NCI-H748 treated with DMSO at 0.1 percent for 48 hours (cell line): ENCODE measurements around the gene EDC3.
"Not testable (repeated sequence)": the region's sequence is repeated elsewhere in the genome, so short reads cannot be mapped to it uniquely, and the experiment has no call there.

ENCODE experiments used
- DNase-seq: peaks from one replicate; lab custom pipeline; 2025; lab: John Stamatoyannopoulos, UW

Gene EDC3

DNA sequence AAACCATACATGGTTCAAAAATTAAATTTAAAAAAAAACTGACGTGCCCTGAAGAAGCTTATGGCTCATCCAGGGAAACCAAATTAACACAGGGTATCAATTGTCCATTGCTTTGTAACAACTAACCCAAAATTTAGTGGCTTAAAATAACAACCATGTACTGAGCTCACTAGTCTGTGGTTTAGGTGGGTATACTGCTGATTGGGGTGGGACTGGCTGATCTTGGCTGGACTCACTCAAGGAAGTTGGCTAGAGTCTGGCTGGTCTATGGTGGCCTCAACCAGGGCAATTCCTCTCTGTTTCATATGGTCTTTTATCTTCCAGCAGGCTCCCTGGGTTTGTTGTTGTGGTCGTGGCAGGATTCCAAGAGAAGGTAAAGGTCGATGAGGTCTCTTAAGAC is 14.1 kb upstream of the EDC3 start:
- DNase-seq, result no peak

GRCh38 chr15:74709011-74709410 is 13.2 kb upstream of the EDC3 start:
- DNase-seq, result no peak

DNA sequence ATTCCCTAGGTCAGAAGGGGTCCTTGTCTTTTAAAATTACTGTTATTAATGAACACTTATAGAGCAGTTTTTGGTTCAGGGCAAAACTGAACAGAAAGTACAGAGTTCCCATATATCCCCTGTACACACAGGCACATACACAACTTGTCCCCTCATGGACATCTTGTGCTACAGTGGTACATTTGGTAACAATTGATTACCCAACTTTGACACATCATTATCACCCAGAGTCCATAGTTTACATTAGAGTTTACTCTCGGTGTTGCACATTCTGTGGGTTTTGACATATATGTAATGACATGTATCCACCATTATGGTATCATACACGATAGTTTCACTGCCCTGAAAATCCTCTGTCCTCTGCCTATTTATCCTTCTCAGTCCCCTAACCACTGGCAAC is 984 bp upstream of the EDC3 start:
- DNase-seq, result no peak

DNA sequence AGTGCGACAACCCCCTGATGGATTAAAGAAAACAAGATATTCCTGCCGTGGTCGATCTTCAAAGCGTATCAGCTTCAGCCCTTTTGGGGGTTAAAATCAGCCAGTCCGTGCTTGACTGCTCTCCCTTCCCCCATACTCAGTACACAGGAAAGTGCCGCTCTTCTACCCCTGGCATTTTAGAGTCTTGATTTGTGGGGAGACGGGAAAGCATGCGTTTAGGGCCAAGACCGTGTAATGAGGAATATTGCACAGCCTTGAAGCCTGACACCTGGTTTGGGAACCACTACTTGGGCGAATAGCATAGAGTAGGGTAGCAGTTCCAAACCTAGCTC is 540 bp upstream of the EDC3 start:
- DNase-seq, result no peak

- DNase-seq, result no peak
Observed at GRCh38 chr15:74692327-74692726, 3.5 kb downstream of the EDC3 start.

- no peak for DNase-seq
Observed at GRCh38 chr15:74683758-74684157, 12.1 kb downstream of the EDC3 start.

DNA sequence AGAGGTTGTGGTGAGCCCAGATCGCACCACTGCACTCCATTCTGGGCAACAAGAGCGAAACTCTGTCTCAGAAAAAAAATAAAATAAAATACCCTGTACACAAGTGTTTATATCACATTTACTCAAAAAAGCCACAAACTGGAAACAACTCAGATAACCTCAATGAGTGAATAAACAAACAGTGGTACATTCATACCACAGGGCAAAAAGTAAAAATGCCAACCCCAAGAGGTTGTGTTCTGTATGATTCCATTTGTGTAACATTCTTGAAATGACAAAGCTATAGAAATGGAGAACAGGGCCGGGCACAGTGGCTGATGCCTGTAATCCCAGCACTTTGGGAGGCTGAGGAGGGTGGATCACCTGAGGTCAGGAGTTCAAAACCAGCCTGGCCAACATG is 12.9 kb downstream of the EDC3 start:
- no peak for DNase-seq

DNA sequence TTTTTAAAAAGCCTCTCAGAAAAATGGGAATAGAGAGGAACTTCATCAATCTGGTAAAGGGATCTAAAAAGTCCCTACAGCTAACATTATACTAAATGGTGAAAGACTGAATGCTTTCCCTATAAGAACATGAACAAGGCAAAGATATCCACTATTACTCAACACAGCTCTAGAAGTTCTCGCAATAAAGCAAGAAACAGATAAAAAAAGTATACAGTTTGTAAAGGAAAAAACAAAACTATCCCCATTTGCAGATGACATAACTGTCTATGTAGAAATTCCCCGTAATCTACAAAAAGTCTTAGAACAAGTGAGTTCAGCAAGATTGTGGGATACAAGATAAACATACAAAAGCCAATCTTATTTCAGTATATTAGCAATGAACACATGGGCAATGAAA is 15.4 kb downstream of the EDC3 start:
- no peak for DNase-seq

GRCh38 chr15:74676801-74677200 is 19.0 kb downstream of the EDC3 start:
- DNase-seq, result no peak

DNA sequence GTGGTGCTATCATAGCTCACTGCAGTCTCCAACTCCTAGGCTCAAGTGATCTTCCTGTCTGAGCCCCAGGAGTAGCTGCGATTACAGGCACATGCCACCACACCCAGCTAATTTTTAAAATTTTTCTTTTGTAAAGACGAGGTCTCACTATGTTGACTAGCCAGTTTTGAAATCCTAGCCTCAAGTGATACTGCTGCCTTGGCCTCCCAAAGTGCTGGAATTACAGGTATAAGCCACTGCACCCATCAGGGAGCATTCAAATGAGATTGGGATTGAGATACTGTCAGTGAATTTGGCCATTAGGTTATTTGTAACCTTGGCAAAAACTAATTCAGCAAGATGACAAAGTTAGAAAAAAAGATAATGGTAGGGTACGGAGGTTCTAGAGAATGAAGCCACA is 21.7 kb downstream of the EDC3 start:
- DNase-seq, result no peak

- DNase-seq, result no peak
Observed at GRCh38 chr15:74669627-74670026, 26.2 kb downstream of the EDC3 start.

DNA sequence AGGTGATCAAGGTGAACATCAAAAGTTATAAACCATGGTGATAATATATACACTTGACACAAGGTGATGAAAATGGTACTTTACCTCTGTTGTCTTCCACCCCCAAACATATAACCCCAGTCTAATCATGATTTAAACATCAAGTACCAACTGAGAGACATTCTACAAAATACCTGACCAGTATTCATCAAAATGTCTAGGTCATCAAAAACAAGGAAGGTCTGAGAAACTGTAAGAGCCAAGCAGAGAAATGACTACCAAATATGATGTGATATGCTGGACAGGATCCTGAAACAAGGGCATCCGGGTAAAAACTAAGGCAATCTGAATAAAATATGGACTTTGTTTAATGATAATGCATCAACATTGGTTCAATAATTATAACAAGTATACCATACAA is 27.8 kb downstream of the EDC3 start:
- DNase-seq, result no peak

- DNase-seq, result no peak
Observed at GRCh38 chr15:74664670-74665069, 31.2 kb downstream of the EDC3 start.

GRCh38 chr15:74664028-74664616 is 31.7 kb downstream of the EDC3 start:
- DNase-seq, result no peak

GRCh38 chr15:74663303-74664027 is 32.4 kb downstream of the EDC3 start:
- no peak for DNase-seq

GRCh38 chr15:74662064-74662860 is 33.6 kb downstream of the EDC3 start:
- no peak for DNase-seq

- not testable (repeated sequence) for DNase-seq
Observed at GRCh38 chr15:74661280-74661679, 34.5 kb downstream of the EDC3 start.

DNA sequence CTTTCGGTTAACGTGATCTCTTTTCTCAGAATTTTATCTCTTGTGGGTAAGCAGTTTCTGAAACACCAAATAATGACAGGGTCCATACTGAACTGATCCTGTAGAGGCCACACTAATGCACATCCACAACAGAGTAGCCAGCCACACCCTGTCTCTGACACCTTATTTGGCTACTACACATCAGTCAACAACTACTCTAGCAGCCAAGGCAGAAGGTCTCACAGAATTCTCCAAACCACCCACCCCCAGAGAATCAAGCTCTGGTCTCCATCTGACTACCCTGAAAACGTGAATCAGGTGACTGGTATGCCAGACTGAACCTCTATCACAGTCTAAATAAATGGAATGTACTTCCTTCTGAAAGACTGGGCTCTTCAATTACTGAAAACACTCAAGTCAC is 38.0 kb downstream of the EDC3 start:
- no peak for DNase-seq

- no peak for DNase-seq
Observed at GRCh38 chr15:74656935-74657535, 38.8 kb downstream of the EDC3 start.

DNA sequence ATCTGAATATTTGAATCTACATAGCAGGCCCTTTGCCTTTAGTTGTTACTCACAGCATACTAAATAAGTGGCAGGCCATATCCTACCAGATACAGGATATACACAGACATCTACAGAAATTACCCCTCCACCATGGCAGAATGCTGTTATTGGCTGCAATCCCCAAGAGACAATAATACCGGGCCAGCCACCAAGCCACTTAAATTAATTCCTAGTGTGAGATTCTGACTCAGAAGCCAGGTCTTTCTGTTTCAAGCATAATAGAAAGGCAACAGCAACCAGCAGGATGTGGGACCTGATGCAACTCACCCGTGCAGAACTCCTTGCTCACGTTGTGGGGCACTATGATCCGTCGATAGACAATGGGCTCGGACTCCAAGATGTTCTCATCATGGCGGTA is 40.4 kb downstream of the EDC3 start:
- no peak for DNase-seq

- no peak for DNase-seq
Observed at GRCh38 chr15:74653426-74654102, 42.3 kb downstream of the EDC3 start.

- peak; percentile 47 for DNase-seq
Observed at GRCh38 chr15:74651242-74651741, 44.5 kb downstream of the EDC3 start.
